WERI-Rb-1 (cell line): ENCODE measurements around the gene TRIM27.
A peak's percentile ranks its signal among the peaks of the same experiment; 100 is the strongest.
"Not testable (repeated sequence)": the region's sequence is repeated elsewhere in the genome, so short reads cannot be mapped to it uniquely, and the experiment has no call there.

ENCODE experiments used
- DNase-seq: peaks from one replicate; pipeline ENCODE4 v3.0.0-alpha.2; 2020
- H3K27ac ChIP-seq: fragments of 250-450 bp; sonication (Bioruptor Pico); 2 replicates; pipeline ENCODE4 v1.5.1; 2020; ENCODE audit warnings: mild to moderate bottlenecking, moderate library complexity
- H3K27me3 ChIP-seq: fragments of 250-450 bp; sonication (Bioruptor Pico); 2 replicates; pipeline ENCODE4 v1.5.1; 2021; ENCODE audit warnings: mild to moderate bottlenecking, low read depth, moderate library complexity; ENCODE audit not compliant: insufficient read depth, severe bottlenecking
- H3K36me3 ChIP-seq: fragments of 250-450 bp; sonication (Bioruptor Pico); 2 replicates; pipeline ENCODE4 v1.5.1; 2020; ENCODE audit warnings: mild to moderate bottlenecking, moderate library complexity
- H3K4me3 ChIP-seq: 2 replicates; pipeline ENCODE4 v1.5.1; 2011; ENCODE audit warnings: low read depth, mild to moderate bottlenecking, control low read depth, low read length
- H3K9me3 ChIP-seq: fragments of 250-450 bp; sonication (Bioruptor Pico); 2 replicates; pipeline ENCODE4 v1.5.1; 2021; ENCODE audit warnings: mild to moderate bottlenecking, moderate library complexity; ENCODE audit not compliant: severe bottlenecking
- TF ChIP-seq, protein P1 (sequence below): IDR thresholded peaks from 2 replicates; pipeline ENCODE4 v1.5.1; 2011; ENCODE audit warnings: low read depth, mild to moderate bottlenecking, control low read depth, inconsistent platforms, low read length

The TRIM27 gene

GRCh38 chr6:28956331-28956730, 32.5 kb upstream of the TRIM27 start:
- no peaks in the 10 kb centered on the region for H3K27me3 ChIP-seq
- no peak overlapping the region for H3K4me3 ChIP-seq
- H3K27ac ChIP-seq = no peak overlapping the region
- TF ChIP-seq, protein P1, sequence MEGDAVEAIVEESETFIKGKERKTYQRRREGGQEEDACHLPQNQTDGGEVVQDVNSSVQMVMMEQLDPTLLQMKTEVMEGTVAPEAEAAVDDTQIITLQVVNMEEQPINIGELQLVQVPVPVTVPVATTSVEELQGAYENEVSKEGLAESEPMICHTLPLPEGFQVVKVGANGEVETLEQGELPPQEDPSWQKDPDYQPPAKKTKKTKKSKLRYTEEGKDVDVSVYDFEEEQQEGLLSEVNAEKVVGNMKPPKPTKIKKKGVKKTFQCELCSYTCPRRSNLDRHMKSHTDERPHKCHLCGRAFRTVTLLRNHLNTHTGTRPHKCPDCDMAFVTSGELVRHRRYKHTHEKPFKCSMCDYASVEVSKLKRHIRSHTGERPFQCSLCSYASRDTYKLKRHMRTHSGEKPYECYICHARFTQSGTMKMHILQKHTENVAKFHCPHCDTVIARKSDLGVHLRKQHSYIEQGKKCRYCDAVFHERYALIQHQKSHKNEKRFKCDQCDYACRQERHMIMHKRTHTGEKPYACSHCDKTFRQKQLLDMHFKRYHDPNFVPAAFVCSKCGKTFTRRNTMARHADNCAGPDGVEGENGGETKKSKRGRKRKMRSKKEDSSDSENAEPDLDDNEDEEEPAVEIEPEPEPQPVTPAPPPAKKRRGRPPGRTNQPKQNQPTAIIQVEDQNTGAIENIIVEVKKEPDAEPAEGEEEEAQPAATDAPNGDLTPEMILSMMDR = no peak
- no peaks in the 10 kb centered on the region for H3K36me3 ChIP-seq
- no peak for DNase-seq
- H3K9me3 ChIP-seq = peaks cover 2% of the 10 kb centered on the region

- TF ChIP-seq, protein P1 = no peak
- peak overlapping the region; percentile 61 for H3K4me3 ChIP-seq
- no peak for DNase-seq
- H3K27ac ChIP-seq = no peak overlapping the region
- no peaks in the 10 kb centered on the region for H3K36me3 ChIP-seq
- H3K27me3 ChIP-seq = no peaks in the 10 kb centered on the region
- H3K9me3 ChIP-seq = no peaks in the 10 kb centered on the region
These were observed 29.9 kb upstream of the TRIM27 start for GRCh38 chr6:28953585-28954258.

DNA sequence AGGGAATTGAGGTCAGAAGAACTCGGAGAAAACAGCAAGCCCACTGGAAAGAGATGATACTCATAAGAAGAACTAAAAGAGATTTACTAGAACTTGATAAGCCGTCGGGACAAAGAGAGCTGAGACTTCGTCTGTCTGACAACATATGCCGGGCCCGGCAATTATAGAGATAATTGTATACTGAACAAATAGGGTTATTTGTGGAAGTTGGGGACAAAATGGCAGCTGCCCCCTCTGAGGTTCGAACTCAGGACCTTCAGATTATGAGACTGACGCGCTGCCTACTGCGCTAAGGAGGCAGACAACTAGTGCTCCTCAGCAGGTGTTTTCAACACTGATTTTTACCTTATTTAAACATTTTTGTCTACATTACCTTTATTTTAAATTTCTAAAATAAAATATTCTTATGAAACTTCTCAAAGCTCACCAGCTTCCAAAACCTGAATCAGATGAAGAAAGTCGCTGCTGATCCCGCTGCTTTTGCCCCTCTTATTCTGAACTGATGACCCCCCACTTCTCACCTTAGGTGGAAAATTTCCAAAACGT, 29.3 kb upstream of the TRIM27 start:
- peak overlapping the region; percentile 61 for H3K4me3 ChIP-seq
- no peaks in the 10 kb centered on the region for H3K9me3 ChIP-seq
- no peaks in the 10 kb centered on the region for H3K36me3 ChIP-seq
- peak; percentile 57 for DNase-seq
- TF ChIP-seq, protein P1 = no peak
- H3K27ac ChIP-seq = no peak overlapping the region
- H3K27me3 ChIP-seq = no peaks in the 10 kb centered on the region

DNA sequence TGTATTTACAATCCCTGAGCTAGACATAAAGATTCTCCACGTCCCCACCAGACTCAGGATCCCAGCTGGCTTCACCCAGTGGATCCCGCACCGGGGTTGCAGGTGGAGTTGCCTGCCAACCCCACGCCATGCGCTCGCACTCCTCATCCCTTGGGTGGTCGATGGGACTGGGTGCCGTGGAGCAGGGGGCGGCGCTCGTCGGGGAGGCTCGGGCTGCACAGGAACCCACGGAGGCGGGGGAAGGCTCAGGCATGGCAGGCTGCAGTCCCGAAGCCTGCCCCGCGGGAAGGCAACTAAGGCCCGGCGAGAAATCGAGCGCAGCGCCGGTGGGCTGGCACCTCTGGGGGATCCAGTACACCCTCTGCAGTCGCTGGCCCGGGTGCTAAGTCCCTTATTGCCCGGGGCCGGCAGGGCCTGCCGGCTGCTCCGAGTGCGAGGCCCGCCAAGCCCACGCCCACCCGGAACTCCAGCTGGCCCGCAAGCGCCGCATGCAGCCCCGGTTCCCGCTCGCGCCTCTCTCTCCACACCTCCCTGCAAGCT, 25.9 kb upstream of the TRIM27 start:
- H3K36me3 ChIP-seq, H3K27me3 ChIP-seq, H3K27ac ChIP-seq, H3K9me3 ChIP-seq, DNase-seq, H3K4me3 ChIP-seq: not testable (repeated sequence)

DNA sequence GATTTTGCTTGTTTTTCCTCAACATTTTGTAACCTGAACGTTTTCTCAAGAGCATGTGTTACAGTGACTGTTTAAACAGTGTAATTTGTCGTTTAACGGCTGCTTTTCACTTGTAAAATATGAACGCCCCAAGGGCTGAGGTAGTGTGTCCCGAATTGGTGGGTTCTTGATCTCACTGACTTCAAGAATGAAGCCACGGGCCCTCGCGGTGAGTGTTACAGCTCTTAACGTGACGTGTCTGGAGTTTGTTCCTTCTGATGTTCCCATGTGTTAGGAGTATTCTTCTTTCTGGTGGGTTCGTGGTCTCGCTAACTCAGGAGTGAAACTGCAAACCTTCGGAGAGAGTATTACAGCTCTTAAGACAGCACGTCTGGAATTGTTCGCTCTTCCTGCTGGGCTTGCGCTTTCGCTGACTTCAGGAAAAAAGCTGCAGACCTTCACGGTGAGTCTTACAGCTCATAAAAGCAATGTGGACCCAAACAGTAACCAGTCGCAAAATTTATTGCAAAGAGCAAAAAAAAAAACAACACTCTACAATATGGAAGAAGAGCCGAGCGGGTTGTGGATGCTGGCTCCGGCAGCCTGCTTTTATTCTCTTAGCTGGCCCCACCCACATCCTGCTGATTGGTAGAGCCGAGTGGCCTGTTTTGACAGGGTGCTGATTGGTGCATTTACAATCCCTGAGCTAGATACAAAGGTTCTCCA, 25.1 kb upstream of the TRIM27 start:
- H3K4me3 ChIP-seq = no peak overlapping the region
- no peak overlapping the region for H3K27ac ChIP-seq
- TF ChIP-seq, protein P1 = no peak
- no peak for DNase-seq
- H3K27me3 ChIP-seq = no peaks in the 10 kb centered on the region
- no peaks in the 10 kb centered on the region for H3K36me3 ChIP-seq
- no peaks in the 10 kb centered on the region for H3K9me3 ChIP-seq

GRCh38 chr6:28947831-28948270, 24.1 kb upstream of the TRIM27 start:
- Histone ChIP-seq H3K27me3 (no peaks in the 10 kb centered on the region), H3K36me3 (no peaks in the 10 kb centered on the region), H3K27ac (no peak overlapping the region), H3K9me3 (no peaks in the 10 kb centered on the region), H3K4me3 (no peak overlapping the region)
- TF ChIP-seq, protein P1 = no peak
- no peak for DNase-seq
